ENCODE measurements around the gene RAPGEF3.

RAPGEF3 gene

DNA sequence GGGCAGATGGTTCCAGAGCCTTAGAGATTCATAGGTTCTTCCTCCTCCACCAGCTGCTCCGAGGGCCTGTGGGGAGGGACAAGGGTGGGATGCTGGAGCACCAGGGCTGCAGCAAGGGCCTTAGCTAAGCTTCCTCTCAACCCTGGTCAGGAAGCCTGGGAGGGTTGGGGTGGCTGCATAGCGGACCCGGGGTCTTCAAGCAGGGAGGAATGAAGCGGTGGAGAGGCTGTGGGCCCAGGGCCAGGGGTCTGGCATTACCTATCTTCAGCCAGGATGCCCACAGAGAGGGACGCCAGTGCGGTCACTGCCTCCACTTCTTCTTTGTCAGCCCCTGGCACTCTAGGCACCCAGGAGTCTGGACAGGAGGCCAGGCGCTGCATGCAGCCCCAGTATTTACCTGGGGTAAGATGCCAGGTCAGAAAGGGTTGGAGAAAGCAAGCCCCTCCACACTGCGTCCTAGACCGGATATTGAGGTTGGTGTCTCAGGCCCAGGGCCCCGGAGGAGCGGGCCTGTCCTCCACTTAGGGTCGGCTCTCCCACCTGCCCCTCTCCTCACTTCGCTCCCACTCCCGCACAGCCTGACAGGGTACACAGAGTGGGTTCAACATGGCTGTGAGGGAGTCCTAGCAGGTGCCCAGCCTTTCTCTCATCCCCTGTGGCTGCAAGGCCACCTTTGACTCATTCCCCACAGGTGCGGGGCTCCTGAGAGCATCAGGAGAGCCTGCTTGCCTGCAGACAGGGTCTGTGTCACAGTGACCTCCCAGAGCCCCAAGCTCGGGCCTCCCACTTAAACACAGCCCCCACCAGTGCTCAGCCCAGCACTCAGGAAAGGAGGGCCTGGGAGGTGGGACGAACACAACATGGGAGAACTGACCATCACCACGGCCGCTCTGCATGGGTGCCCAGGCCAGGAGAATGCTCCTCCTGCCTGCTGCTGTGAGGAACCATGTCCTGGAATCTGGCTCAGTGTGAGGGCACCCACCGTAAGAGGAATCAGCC lies 25.4 kb upstream of the RAPGEF3 start:
- no peaks in the 10 kb centered on the region for H3K27me3 ChIP-seq (ENCODE audit: insufficient read depth, low read length, poor library complexity, severe bottlenecking)
- H4K20me1 ChIP-seq (ENCODE audit: insufficient read depth, low read length, poor library complexity, severe bottlenecking): peaks cover under 1% of the 10 kb centered on the region
- H3K79me2 ChIP-seq (ENCODE audit: insufficient read depth, low read length): no peaks in the 10 kb centered on the region
- H3K9ac ChIP-seq (ENCODE audit: low read depth, low read length, poor library complexity, severe bottlenecking): no peak overlapping the region
- H3F3A ChIP-seq (ENCODE audit: low read depth): no peaks in the 10 kb centered on the region
- H3K9me3 ChIP-seq (ENCODE audit: insufficient read depth, low read depth, low read length): no peaks in the 10 kb centered on the region
- no peak overlapping the region for H3K4me2 ChIP-seq (ENCODE audit: low read depth, low read length, poor library complexity, severe bottlenecking)
- H2AFZ ChIP-seq (ENCODE audit: low read length): no peak overlapping the region
- no peaks in the 10 kb centered on the region for H3K9me2 ChIP-seq (replicated peaks; ENCODE audit: low read depth, low read length)
- no peak for TF ChIP-seq EZH2phosphoT487 (IDR thresholded peaks at IDR 0.05; ENCODE audit: borderline replicate concordance)
- TF ChIP-seq, protein P1, sequence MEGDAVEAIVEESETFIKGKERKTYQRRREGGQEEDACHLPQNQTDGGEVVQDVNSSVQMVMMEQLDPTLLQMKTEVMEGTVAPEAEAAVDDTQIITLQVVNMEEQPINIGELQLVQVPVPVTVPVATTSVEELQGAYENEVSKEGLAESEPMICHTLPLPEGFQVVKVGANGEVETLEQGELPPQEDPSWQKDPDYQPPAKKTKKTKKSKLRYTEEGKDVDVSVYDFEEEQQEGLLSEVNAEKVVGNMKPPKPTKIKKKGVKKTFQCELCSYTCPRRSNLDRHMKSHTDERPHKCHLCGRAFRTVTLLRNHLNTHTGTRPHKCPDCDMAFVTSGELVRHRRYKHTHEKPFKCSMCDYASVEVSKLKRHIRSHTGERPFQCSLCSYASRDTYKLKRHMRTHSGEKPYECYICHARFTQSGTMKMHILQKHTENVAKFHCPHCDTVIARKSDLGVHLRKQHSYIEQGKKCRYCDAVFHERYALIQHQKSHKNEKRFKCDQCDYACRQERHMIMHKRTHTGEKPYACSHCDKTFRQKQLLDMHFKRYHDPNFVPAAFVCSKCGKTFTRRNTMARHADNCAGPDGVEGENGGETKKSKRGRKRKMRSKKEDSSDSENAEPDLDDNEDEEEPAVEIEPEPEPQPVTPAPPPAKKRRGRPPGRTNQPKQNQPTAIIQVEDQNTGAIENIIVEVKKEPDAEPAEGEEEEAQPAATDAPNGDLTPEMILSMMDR (conservative IDR thresholded peaks at IDR 0.05; ENCODE audit: low read length): no peak
- peaks cover 72% of the 10 kb centered on the region for H3K36me3 ChIP-seq (ENCODE audit: insufficient read depth, low read length)
- H3K4me3 ChIP-seq (ENCODE audit: low read length, poor library complexity, severe bottlenecking): no peak overlapping the region
- H3K4me1 ChIP-seq (ENCODE audit: insufficient read depth, low read length, poor library complexity, severe bottlenecking): no peaks in the 10 kb centered on the region

DNA sequence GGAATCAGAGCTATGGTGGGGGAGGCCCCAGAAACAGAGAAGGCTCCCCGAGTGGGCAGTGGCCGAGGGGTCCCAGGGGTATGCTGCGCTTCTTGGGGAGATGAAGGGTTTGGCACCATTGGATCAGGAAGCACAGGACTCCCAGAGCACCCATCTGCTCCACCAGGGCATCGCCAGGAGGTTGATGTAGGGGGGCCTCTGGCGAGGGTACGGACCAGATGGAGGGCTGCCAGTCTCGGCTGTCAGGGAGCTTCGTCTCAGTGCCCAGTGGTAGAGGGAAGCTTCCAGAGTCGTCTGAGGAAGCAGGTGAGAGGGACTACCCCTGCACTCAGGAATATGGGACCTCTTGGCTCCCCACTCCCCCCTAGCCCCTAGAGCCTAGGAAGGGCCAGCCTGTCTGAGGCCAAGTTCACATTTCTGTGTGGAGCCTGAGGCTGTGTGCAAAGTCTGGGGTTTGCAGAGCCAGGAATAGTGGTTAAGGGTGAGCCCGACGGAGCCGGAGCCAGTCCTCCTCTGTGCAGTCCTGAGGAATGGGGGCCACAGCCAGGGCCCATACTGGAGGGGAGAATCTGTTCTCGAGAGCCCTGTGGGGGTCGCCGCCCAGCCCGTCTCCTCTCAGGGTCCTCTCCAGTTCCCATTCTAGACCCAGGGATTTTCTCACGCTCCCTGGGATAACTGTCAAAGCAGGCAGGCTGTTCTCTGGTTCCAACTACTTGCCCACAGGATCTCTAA lies 24.5 kb upstream of the RAPGEF3 start:
- Histone ChIP-seq H4K20me1 (ENCODE audit: insufficient read depth, low read length, poor library complexity, severe bottlenecking) (peaks cover 5% of the 10 kb centered on the region), H3K9me2 (replicated peaks; ENCODE audit: low read depth, low read length) (no peaks in the 10 kb centered on the region), H3K27me3 (ENCODE audit: insufficient read depth, low read length, poor library complexity, severe bottlenecking) (no peaks in the 10 kb centered on the region), H3K4me3 (ENCODE audit: low read length, poor library complexity, severe bottlenecking) (no peak overlapping the region), H3K9ac (ENCODE audit: low read depth, low read length, poor library complexity, severe bottlenecking) (no peak overlapping the region), H3F3A (ENCODE audit: low read depth) (no peaks in the 10 kb centered on the region; the same call in 1 of the 2 replicates), H3K9me3 (ENCODE audit: insufficient read depth, low read depth, low read length) (no peaks in the 10 kb centered on the region), H3K79me2 (ENCODE audit: insufficient read depth, low read length) (no peaks in the 10 kb centered on the region), H3K4me2 (ENCODE audit: low read depth, low read length, poor library complexity, severe bottlenecking) (no peak overlapping the region), H3K36me3 (ENCODE audit: insufficient read depth, low read length) (peaks cover 62% of the 10 kb centered on the region), H3K4me1 (ENCODE audit: insufficient read depth, low read length, poor library complexity, severe bottlenecking) (peaks cover 4% of the 10 kb centered on the region), H2AFZ (ENCODE audit: low read length) (no peak overlapping the region)
- TF ChIP-seq, protein P1 (conservative IDR thresholded peaks at IDR 0.05; ENCODE audit: low read length): no peak

DNA sequence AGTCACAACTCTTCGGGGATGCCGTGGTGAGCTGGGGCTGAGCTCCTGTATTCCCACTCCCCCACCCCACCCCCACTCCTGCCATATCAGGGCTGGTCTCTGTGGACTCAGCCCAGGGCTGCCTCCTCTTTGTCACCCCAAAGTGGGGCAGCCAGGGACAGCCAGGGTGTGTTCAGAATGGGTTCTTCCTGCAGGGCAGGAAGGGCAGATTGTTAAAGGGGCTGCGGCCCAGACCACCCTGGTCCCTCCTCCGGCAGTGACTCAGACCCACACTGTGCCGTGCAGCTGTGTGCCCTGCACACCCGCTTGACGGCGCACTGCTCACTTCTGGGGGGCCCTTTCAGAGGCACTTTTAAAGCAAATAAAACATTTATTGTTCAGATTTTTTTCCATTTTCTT lies 23.7 kb upstream of the RAPGEF3 start:
- TF ChIP-seq EZH2phosphoT487 (IDR thresholded peaks at IDR 0.05; ENCODE audit: borderline replicate concordance): no peak
- TF ChIP-seq, protein P1 (conservative IDR thresholded peaks at IDR 0.05; ENCODE audit: low read length): no peak
- Histone ChIP-seq H2AFZ (ENCODE audit: low read length) (no peak overlapping the region), H4K20me1 (ENCODE audit: insufficient read depth, low read length, poor library complexity, severe bottlenecking) (peaks cover 5% of the 10 kb centered on the region), H3K4me3 (ENCODE audit: low read length, poor library complexity, severe bottlenecking) (no peak overlapping the region), H3F3A (ENCODE audit: low read depth) (no peaks in the 10 kb centered on the region; the same call in 1 of the 2 replicates), H3K27me3 (ENCODE audit: insufficient read depth, low read length, poor library complexity, severe bottlenecking) (no peaks in the 10 kb centered on the region), H3K9ac (ENCODE audit: low read depth, low read length, poor library complexity, severe bottlenecking) (no peak overlapping the region), H3K4me2 (ENCODE audit: low read depth, low read length, poor library complexity, severe bottlenecking) (no peak overlapping the region), H3K36me3 (ENCODE audit: insufficient read depth, low read length) (peaks cover 54% of the 10 kb centered on the region; the same call in 1 of the 2 replicates), H3K79me2 (ENCODE audit: insufficient read depth, low read length) (no peaks in the 10 kb centered on the region), H3K9me2 (replicated peaks; ENCODE audit: low read depth, low read length) (no peaks in the 10 kb centered on the region), H3K4me1 (ENCODE audit: insufficient read depth, low read length, poor library complexity, severe bottlenecking) (peaks cover 12% of the 10 kb centered on the region), H3K9me3 (ENCODE audit: insufficient read depth, low read depth, low read length) (no peaks in the 10 kb centered on the region)
